GM18520 (cell line): ENCODE measurements around the gene CYBA.
A peak's percentile ranks its signal among the peaks of the same experiment; 100 is the strongest.

ENCODE experiments used
- ATAC-seq: cut with Tn5 transposase; IDR thresholded peaks from one replicate; pipeline ENCODE4 v1.9.1; 2021; ENCODE audit not compliant: unreplicated experiment

CYBA gene

DNA sequence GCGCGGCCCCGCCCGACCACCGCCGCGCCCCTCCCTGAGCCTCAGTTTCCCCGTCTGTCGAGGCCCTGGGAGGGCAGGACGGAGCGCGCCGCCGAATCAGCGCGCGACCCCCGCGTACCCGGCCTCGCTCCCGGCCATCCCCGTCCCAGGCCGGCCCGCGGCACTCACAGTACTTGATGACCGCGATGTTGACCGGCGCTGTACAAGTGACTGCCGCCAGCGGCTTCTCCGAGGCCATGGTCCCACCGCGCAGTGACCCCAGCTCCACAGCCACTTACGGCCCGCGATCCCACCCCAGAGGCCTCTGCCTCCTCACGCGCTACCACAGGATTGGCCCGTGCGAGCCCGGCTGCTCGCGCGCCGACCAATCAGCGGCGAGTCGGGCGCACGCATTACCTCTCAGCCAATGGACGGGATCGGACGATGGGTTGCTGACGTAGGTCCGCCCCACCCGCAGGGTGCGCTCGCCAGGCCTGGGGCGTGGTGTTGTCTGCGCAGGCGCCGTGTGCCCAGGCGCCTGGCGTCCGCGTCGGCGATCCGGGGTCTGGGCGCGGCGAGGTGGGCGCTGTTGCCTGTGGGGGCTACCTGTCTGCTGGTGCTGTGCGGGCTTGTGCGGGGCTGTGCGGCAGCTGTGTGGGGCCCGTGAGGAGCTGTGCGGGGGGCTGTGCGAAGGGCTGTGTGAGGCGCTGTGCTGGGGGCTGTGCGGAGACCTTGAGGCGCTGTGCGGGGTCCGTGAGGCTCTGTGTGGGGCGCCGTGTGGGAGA is 12.2 kb upstream of the CYBA start, which contains the start of gene MVD:
TSS of gene MVD (minus strand) at position 249 of the 764 bp plus-strand sequence. CDS start at position 238, 11 bp downstream.
- ATAC-seq: peak; percentile 93

DNA sequence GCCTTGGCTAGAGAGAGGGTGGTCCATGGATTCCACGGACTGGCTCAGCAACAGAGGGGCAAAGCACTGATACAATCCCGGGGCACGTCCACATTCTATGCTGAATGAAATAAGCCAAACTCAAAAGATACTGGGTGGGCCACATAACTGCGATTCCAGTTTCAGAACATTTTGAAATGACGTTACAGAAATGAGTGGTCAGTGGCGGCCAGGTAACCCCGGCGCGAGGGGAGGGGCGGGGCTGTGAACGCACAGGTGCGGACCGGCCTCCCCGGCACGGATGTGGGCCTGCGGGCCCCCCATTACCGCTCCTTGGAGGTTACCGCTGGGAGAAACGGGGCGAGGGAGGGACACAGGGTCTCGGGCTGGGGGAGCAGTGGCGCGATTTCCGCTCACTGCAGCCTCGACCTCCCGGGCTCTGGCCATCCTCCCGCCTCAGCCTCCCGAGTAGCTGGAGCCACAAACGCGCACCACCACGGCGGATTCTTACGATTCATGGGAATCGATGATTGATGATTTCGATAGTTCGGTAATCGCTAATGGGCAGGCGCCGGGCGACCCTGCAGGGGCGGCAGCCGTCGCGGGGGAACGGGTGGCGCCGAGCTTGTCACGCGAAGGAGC is 11.5 kb upstream of the CYBA start:
- peak; percentile 1 for ATAC-seq

DNA sequence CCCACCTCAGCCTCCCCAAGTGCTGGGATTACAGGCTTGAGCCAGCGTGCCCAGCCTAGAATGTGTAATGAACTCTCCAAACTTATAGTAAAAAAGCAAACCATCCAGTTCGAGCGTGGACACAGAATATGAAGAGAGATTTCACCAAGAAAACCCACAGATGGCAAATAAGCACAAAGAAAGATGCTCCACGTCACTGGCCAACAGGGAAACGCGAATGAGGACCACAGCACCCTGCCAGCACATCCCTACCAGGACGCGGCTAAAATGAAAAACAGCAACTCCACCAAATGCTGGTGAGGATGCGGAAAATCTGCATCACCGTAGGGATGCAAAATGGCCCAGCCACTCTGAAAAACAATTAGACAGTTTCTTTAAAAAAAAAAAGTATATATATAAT is 10.6 kb upstream of the CYBA start:
- no peak for ATAC-seq

DNA sequence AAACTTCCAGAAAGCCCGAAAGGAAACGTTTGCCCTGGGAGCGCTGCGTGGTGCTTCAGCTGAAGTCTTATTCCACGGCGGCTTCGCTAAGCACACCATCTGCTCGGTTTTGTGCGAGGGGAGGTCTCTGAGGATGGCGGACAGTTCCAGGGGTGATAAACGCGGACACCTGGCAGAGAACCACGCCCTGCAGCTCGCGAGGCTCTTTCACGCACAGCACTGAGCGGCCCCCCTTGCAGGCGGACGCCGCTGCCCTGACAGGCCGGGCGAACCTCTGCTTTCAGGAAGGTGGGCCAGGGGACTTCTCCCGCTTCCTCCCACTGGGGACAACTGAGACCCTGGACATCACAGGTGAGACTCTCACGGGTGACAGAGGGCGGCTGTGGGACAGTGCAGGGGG is 8.3 kb upstream of the CYBA start:
- ATAC-seq: no peak

DNA sequence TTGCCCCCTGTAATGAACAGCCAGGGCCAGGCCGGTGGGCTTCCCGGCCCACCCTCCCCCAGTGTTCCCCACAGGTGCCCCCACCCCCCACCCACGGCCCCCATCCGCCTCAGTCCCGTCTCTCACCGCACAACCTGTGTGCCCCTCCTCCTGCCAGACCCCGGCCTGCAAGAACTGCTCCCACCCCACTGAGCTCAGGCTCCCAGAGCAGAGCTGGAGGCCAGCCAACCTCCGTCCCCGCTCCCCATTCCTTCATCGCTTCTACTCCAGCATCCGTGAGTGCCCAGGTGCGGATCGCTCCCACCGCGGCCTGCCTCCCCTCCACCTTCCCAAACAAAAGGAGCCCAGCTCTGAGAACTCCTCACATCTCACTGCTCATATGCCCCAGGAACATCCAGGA is 7.9 kb upstream of the CYBA start:
- ATAC-seq: no peak

DNA sequence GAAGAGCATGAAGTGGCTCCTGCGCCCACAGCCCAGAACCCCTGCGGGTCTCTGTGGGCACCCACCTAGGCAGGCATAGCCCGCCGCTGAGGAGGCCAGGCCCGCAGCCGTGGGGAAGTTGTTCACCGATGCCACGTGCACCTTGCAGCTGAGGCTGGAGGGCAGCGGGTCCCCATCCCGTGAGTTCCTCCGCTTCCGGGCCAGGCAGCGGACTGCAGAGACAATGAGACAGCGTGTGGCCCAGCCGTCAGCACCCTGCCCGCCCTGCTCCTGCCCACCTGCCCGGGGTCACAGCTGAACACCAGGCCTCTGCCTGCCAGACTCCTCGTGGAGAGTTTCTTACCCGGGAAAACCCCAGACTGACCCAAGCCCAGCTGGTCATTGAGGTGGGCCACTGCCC is 6.5 kb upstream of the CYBA start:
- no peak for ATAC-seq

DNA sequence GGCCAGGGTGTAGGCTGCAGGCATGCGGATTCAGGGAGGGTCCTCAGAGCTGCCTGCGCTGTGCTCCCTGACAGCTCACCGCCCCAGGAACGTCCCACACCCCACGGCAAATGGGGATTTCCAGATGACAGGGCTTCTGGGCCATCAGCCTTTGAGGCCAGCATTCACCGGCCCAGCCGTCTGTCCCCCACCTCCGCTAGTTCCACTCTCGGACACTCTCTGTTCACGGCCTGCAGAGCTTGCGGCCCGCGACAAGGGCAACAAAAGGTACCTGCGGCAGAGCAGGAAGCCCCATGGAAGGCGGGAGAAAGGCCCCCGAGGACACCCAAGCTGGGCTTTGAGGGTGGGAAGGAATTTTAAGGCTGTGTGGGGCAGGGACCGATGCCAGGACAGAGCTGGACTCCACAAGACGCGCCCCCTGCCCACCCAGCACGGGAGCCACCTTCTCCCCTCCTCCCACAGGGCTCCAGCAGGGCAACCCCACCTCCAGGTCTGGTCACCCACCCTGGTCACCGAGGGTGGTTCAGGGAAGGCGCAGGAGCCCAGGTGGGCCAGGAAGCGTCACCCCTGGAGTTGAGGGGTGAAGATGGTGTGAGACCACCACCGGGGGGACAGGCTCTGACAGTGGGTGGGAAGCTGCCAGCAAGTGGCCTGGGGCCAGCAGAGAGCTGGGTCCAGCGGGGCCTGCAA is 5.6 kb upstream of the CYBA start:
- ATAC-seq: no peak

DNA sequence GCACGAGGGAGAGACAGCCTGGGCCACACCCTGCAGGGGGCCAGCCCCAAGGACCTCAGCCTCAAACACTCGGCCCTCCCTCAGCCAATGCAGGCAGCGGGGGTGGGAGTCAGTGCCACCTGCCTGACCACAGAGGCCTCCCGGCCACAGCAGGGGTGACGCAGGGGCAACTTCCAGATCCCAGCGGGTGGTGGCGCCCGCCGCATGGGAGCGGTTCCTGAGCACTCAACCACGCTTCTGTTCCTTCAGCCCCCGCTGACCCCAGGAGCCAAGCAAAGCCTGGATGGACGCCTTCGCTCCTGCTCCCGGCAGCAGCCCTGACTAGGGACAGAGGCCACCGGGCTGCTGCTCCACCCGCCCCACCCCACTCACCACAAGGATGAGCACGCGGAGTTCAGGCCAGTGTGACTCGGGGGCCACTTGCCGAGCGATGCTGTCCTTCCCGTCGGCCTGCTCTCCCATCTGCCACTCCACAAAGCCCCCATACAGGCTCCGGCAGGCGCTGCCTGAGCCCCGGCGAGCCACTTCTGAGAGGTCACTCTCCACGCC is 5.0 kb upstream of the CYBA start:
- ATAC-seq: no peak

DNA sequence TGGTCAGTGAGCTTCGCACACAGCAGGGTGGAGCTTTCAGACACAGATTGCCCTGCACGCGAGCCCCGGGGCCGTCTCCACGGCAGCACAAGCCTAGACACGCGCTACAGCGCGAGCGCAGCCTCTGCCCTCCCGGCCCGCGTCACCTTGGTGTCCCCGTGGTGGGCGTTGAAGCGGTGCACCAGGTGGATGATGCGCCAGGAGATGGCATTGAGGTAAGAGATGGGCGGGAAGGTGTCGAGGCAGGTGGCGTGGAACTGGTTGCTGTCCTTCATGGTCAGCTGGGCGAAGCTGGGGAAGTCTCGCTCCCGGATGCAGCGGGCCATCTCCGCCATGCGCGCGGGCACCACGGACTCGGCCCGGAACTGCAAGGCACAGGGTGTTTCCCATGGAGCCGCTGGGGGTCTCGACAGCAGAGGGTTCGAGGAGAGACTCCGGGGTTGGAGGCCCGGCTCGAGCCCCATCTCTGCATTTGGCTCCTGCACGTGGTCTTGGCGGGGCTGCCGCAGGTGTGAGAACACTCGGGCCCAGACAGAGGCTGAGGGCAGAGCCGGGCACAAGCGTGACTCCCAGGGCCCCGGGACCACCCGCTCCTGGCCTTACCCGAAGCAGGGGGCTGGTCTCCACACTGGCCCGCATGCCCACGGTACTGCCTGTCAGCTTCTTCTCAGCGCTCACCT is 4.3 kb upstream of the CYBA start:
- no peak for ATAC-seq

DNA sequence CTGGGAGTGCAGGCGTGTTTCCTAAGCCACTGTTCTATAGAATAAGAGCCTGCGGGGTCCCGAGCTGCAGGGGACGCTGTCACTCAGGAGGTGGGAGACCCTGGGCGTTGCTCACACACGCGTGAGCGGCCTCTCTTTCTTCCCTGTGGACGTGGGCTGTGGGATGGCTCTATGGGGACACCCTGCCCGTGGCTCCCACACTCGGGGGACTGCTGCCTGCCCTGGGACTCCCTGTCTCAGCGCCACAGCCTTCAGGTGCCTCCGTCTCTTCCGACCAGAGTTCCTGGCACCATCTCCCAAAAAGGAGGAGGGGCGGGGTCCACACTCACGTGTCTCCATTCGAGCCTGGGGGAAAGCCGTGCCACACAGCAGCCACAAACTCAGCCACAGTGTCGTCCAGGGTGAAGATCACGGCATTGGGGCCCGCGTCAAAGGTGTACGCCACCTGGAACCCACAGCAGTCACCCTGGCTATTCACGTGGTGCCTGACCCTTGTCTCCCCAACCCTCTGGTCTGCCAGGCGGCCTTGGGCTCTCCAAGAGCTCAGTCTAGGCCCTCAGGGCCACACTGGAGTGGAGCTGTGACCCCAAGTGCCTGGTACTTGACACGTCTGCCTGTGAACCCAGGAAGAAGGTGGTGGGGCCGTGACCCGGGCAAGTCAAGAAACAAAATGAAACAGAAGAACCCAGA is 3.7 kb upstream of the CYBA start:
- ATAC-seq: no peak

DNA sequence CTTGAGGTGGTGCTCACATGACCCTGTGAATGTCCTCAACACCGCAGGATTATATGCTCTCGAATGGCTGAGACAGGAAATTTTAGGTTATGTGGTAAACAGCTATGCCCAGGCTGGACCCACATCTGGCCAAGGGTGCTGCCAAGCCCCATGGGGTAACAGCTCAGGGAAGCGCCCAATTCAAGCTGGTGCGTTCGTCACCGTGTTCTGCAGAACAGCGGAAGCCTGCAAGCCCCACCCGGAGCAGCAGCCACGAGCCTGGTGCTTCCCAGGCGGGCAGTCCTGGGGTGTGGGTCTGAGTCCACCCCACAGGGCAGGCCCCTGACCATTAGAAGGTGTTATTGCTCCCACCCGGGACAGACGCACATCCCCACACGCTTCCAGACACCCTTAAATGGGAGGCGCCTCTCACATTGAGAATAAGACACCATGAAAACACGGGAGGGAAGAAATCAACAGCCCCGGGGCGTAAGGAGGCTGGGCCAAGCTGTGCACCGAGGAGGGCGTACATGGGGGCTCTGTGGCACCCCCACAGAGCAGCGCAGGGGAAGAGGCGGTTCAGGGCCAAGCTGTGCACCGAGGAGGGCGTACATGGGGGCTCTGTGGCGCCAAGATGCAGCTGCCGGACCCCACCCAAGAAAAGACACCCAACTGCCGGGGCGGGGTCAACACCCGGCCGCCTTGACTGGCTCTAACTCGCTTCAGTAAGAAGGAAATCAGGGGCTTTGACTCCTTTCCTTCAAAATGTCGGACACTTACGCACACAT is 2.9 kb upstream of the CYBA start:
- no peak for ATAC-seq

DNA sequence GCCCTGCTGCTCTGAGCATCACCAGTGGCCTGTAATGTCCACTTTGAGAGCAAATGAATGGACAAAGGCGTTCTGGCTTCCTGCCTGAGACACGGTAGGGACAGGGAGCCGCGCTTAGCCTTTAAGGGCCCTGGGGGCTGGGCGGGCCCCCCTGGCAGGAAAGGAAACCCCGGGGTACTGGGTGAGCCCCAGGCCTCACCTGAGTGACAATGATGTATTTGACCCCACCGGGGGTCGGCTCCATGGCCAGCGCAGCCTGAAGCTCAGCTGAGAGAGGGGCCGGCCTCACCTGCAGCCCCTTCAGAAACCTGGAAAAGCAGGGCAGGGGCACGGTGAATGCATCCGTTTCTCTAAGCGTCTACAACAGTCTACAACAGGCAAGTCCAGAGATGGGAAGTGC is 2.2 kb upstream of the CYBA start:
- no peak for ATAC-seq

DNA sequence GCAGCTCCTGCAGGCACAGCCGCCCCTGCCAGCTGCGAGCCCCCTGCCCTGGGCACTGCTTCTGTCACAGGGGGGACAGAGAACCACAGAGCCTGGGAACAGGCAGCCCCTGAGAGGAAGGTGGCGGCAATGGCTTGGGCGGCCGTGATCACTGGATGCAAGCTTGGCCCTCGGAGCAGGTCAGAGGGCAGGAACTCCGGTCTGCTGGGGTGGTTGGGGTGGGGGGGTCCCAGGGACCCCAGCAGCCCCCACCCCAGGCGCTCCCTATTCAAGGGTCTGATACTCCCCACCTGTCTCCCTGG is 1.9 kb upstream of the CYBA start:
- ATAC-seq: no peak

DNA sequence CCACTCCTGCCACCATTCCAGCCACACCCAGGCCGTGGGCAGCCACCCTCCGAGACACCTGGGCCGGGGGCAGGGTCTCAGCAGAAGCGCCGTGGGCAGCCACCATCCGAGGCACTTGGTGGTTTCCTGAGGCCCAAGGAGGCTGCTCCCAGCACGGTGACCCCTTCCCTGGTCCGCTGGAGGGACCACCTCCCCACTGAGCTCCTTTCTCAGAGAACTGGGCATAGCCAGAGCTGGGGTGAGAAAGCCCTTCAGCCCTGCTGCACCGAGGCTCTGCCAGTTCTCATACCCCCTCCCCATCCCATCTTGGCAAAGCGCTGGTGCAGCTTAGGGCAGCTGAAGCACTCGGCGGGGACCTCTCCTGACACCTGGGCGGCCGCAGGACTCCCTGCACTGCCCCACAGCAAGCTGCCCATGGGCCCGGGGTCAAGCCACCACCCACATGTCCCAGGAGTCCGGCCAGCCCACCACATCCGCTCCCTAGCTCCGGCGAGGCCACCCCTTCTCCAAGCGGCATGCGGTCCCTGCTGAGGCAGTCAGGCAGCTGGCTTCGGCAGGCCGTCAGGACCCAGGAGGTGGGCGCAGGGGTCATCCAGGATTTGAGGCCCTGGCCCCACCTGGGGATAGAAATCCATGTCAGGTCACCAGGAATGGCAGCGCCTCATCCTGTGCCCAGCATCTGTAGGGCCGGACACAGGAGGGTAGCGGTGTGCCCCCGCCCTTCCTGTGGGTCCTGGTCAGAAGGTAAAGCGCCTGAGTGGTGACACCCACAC is 1.3 kb upstream of the CYBA start:
- ATAC-seq: no peak

DNA sequence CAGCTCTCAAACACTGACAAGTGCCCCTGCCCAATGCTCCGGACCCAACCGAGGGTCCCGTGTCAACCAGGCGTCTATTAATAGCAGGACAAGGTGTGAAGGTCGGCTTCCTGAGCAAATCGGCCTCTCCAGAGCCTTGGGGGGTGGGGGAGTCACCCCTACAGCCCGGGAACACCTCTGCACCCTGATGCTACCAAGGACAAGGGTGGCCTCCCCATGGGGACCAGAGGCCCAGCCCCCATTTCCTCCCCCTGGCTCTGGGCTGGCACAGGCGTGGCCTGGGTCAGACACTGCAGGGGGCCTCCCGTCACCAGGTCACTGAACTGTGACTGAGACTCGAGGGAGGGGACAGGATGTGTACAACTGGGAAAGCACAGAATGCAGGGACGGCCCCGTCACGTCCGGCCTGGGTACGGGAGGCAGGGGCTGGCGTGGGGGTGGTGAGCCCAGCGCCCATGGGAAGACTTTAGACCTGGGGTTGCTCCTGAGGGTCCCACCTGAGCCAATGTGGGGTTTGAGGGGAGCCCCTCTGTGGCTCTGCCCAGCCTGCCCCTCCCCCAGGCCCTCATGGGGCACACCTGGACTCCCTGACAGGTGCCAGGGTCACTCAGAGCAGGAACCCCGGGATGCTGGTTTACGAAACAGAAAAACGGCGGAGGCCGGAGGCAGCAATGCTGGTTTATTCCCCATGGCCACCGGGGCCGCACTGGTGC is 579 bp upstream of the CYBA start:
- ATAC-seq: peak; percentile 66

DNA sequence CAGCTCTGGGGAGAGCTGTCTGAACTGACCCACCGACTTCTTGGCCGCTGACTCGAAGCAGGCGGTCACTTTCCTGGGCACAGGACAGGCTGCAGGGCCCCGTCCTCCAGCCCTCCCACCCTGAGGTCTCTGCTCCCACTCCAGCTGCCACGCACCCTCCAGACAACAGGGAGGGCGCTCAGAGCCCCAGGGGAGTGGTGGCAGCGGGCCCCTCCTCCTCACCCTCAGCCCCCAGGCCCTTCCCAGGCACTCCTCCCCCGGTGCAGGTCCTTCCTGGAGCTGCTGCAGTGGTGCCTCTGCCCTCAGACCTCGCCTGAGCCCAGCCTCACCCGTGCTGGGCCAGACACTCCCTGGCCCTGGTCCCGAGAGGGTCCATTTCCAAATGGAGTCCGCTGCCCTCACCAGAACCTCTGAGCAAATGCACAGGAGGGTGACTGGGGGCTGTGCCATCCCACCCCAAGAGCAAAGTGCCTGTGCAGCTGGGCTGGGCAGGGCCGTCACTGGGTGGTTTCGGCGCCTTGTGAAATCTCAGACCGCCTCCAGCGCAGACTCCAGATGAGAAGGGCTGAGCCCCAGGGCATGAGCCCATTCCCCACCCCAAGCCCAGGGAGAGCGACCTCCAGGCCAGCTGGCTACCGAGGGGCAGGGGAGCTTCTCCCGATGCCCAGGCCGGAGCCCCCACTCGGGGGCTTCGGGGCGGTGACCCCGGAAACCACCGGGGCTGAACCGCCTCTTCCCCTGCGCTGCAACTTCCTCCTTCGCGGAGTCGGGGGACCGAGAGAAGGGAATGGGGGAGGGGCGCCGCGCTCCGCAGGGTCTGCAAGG is 717 bp downstream of the CYBA start:
- ATAC-seq: peak; percentile 1

DNA sequence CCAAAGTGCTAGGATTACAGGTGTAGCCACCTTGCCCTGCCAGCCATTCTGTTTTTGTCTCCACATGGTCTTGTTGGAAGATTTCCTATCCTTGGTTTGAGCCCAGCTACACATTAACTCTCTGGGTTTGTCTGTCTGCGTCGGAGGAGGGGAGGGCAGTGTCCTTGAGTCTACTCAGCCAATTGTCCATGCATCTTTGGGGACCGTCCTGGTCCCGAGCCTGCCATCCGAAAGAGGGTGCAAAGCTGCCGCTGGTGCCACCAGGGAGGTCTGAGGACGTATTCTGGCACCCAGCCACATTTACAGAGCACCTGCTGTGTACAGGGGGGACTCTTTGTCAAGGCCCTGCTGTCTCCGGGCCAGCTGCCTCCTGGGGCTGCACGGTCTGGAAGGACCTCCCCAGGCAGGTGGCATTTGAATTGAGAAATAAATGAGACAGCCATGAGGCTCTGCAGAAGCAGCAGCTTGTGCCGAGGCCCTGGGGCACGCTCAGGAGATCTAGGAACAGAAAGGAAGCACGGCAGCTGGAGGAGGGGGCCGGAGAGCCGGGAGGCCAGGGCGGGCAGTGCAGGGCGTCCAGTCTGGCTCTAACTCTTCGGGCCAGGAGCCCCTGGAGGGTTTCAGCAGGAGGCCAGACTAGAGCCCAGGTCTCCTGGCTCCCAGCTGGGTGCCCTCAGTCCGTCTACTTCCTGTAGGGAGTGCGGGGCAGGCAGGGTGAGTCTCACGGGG is 1.5 kb downstream of the CYBA start:
- no peak for ATAC-seq
